Heart left ventricle (tissue), 13 donors: Measurements from ENCODE around the gene ZC3H12C.

Experiments
- CTCF ChIP-seq, 12 donors: fragments of 200-600 bp; sonication (generic) in 4 of 12; IDR thresholded peaks; one replicate each; pipeline versions ENCODE4 v1.5.0 to v1.8.0; 2018 to 2022; ENCODE audit warnings: antibody characterized with exemption in 12 of 12, mild to moderate bottlenecking in 5 of 12
- POLR2A ChIP-seq, 2 donors: fragments of 450-650 bp; IDR thresholded peaks; one replicate each; pipeline ENCODE4 v1.6.1; 2017; ENCODE audit warnings: antibody characterized with exemption in 2 of 2, mild to moderate bottlenecking in 2 of 2, moderate library complexity in 2 of 2
- donor health status: ischemic (EF 13 %, LVEDD 7.1; RV severe dilation, severe dysfunction).
- donor health status: DM: no; HTN: yes; CAD: no.
- donor health status: DM: no; HTN: no; CAD: no.
- donor health status: ischemic (EF 25% LVEDD 6.9; RV normal size, moderate dysfunction).
- donor health status: ischemic (EF 25% LVEDD 5.7; RV mildly dilated, moderate dysfunction).
- donor health status: ischemic (EF 35%, LVEDD 5.7; RV mildly dilated, moderate dysfunction).
- donor health status: nonischemic (EF 11% LVEDD 7.7; RV severe dilation, severe dysfunction).
- donor health status: DM: yes; HTN: yes; CAD: no.
- donor health status: PGD.
- donor health status: ischemic (EF 29% LVEDD 5.4; RV normal size, mild dysfunction).
- donor health status: nonischemic (EF 23%, LVEDD 6.1; RV moderate dilation, normal function).

GRCh38 chr11:110173811-110174644 is 80.8 kb downstream of the ZC3H12C start:
- TF ChIP-seq POLR2A (IDR thresholded peaks at IDR 0.05) (no peak), CTCF (IDR thresholded peaks at IDR 0.05) (peak; percentile 65 to 83 (median 75))
